GM18861 (cell line): ENCODE data around the gene C1QB.

Experiments
- ATAC-seq: cut with Tn5 transposase; IDR thresholded peaks from one replicate; pipeline ENCODE4 v1.9.1; 2021; ENCODE audit not compliant: unreplicated experiment

Gene C1QB

DNA sequence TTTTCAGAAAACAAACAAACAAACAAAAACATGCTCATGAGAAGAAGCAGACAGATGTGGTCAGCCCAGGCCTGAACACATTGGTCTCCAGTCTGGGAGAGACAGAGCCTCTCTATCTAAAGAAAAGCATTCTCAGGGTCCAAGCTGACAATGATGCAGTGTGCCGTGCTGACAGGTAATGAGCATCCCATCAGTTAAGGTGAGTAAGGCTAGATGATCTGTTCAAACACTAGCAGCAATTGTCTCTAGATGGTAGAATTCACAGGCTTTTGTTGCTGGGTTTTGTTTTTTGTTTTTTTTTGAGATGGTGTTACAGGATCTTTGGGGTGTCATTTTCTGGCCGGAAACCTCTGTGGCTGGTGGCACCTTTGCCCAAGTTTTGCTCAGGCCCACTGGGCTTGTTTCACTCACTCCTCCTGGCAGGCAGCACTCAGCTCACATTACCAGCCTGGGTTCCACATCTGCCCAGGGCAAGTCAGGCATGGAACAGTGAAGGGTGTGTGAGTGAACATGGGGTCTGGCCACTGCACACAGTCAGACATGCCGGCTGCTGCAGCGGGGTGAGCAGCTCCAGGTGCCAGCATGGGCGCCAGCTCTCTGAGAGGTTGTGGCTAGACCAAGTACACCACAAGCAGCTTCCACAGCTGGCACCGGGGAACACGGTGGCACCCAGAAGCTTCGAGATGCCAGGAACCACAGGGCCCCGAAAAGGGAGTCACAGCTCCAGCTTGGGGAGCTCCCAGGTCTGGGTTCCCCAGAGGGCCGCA, 19.2 kb upstream of the C1QB start:
- no peak for ATAC-seq

DNA sequence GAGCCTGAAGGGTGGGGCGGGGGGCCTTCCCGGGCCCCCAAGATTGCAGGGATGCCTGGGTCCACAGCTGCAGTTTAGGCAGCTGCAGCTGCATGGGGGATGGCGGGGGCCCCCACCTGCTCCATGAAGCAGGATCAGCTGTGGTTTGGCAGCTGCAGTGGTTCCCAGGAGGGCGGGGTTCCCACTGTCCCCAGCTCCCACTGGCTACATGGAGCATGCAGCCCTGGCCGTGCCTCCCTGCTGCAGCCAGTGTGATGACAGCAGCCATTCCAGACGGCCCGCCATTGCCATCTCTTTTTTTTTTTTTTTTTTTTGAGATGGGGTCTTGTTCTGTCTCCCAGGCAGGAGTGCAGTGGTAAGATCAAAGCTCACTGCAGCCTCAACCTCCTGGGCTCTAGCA, 17.6 kb upstream of the C1QB start:
- ATAC-seq, result no peak

DNA sequence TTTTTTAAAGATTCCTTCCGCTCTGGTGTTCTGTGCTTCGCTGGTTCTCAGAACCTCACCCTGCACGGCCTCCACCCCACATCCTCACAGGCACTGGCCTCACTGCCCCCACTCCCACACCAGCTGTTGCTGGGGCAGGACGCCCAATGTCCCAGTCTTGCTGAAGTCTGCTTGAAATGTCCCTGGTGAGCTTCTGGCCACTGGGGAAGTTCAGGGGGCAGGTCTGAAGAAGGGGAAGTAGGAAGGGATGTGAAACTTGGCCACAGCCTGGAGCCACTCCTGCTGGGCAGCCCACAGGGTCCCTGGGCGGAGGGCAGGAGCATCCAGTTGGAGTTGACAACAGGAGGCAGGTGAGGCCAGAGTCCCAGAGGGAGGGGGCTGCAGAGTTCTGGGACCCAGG, 16.7 kb upstream of the C1QB start, which contains the start of gene C1QA:
Gene C1QA, plus strand, starts transcription at position 276 of the 400 bp plus-strand sequence. CDS start 989 bp downstream, outside the sequence.
- no peak for ATAC-seq

DNA sequence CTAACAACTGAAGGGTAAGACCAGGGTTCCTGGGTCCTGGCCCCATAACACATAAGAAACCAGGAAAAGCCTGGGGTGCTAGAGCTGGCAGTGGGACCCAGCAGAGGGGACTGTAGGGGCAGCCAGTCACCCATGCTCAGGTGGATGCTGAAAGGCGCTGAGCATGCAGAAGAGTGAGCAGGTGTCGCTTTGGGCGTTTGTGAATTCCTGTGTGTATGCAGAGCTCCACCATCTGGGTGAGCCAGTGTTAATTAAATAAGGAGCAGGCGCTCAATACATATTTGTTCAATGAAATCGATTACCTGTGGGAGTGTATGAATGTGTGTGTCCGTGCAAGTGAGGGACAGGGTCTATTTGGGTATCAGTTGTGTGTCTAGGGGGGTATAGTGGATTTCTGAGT, 16.1 kb upstream of the C1QB start:
- ATAC-seq, result no peak

DNA sequence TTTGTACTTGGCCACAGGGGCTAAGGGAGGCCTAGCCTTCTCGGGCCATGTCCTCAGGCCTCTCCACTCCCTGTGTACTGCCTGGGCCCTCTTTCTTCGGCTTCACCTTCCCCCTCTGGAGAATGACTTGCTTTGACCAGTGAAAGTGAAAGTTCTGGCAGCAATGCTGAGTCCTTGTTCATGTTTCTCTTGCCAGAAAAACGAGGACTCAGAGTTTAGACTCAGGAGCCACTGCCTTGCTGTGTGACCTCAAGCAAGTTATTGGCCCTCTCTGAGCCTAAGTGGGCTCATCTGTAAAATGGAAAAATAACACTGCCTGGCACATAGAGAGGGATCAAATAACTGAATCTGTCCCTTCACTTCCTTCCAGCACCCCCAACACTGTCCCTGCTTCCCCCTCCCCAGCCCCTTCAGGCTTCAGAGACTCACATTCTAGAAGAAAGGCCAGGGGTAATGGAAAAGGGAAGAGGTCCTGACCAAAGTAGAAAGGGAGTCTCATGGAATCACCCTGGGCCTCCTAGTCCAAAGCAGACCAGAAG, 15.1 kb upstream of the C1QB start:
- no peak for ATAC-seq

DNA sequence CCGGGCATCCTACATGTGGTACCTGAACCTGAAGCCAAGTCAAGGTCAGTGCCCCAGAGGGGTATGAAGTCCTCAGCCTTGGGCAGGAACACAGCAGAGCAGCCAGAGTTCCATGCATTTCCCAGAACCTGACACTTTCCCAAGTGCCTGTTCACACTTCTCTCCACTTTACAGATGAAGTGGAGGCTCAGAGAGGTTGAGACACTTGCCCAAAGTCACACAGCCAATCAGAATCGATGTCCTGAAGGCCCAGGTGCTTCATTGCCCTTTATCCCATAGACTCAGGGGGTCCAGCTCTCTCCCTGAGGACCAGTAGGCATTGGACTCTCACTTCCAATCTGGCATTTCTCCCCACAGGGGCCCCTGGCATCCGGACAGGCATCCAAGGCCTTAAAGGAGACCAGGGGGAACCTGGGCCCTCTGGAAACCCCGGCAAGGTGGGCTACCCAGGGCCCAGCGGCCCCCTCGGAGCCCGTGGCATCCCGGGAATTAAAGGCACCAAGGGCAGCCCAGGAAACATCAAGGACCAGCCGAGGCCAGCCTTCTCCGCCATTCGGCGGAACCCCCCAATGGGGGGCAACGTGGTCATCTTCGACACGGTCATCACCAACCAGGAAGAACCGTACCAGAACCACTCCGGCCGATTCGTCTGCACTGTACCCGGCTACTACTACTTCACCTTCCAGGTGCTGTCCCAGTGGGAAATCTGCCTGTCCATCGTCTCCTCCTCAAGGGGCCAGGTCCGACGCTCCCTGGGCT, 14.4 kb upstream of the C1QB start:
- no peak for ATAC-seq

DNA sequence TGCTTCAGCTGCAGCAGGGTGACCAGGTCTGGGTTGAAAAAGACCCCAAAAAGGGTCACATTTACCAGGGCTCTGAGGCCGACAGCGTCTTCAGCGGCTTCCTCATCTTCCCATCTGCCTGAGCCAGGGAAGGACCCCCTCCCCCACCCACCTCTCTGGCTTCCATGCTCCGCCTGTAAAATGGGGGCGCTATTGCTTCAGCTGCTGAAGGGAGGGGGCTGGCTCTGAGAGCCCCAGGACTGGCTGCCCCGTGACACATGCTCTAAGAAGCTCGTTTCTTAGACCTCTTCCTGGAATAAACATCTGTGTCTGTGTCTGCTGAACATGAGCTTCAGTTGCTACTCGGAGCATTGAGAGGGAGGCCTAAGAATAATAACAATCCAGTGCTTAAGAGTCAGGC, 13.8 kb upstream of the C1QB start:
- ATAC-seq, result no peak

DNA sequence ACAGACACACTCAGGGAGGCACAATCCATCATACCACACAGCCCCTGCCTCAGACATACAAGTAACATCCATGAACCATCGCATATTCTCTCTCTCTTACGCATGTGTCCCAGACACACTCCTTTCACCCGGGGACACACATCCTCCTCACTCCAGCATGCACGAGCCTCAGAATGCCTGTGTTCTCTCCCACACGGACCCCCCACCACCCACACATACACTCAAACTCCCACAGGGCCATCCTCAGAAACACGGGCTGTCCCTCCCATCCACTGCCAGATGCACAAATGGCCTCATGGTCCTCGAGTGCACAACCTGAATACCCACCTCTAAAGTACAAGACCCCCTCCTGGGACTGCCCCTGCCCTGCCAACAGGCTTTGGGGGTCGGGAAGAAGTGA, 11.8 kb upstream of the C1QB start:
- no peak for ATAC-seq

DNA sequence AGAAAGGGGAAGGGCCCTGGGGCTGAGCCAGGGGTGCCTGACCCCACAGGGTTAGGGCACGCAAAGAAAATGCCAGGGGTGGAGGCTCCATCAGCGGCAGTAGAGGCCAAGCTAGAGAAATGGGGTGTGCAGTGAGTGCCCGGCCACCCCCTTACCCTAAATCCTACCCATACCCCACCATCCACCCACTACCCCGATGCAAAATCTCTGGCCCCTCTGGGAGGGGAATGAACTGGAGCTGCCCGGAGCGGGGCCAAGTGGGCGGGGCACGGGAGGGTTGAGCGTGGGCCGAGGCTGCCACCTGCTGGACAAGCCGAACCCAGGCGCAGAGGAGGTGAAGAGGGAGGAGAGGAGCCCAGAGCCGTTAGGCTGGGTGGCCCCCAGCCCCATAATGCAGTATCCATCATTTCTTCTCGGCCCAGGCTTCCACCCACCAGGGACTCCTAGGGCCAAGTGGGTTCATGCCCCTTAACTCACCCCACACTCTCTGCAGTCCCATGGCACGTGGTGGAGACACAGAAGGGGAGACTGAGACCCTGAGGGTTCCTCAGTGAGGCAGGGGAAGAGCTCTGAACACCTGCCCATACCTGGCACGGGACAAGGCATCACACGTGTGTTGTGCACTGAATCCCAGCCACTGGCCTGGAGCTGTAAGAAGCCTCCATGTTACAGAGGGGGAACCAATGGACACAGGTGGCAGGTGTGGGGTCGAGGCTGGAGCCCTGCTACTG, 11.0 kb upstream of the C1QB start:
- ATAC-seq, result no peak

DNA sequence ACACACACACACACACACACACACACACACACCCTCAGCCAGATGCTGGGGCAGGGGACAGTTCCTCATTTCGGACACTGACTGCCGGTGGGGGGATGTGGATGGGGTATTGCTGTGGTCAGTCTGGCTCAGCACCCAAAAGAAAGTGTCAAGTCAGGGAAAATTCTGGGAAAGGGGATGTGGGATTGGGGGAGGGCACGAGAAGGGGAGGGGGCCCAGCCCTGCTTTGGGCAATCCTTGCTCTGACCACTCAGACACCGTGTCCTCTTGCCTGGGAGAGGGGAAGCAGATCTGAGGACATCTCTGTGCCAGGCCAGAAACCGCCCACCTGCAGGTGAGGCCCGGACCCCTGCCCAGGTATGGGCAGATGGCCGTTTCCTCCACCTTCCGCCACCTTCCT, 9.7 kb upstream of the C1QB start, which contains the start of gene C1QC:
Gene C1QC, plus strand, starts transcription at position 253 of the 400 bp plus-strand sequence. CDS start 391 bp downstream, outside the sequence.
- no peak for ATAC-seq

DNA sequence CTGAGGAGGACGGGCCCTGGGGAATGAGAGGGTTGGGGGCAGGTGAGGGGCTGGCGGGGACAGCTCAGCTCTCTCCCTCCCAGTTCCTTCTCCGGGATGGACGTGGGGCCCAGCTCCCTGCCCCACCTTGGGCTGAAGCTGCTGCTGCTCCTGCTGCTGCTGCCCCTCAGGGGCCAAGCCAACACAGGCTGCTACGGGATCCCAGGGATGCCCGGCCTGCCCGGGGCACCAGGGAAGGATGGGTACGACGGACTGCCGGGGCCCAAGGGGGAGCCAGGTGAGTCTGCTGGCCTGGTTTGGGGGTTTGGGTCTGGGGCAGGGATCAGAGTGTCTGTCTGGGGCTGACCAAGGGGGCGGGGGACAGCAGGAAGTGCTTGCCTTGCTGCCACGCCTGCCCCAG, 9.1 kb upstream of the C1QB start:
- ATAC-seq, result no peak

DNA sequence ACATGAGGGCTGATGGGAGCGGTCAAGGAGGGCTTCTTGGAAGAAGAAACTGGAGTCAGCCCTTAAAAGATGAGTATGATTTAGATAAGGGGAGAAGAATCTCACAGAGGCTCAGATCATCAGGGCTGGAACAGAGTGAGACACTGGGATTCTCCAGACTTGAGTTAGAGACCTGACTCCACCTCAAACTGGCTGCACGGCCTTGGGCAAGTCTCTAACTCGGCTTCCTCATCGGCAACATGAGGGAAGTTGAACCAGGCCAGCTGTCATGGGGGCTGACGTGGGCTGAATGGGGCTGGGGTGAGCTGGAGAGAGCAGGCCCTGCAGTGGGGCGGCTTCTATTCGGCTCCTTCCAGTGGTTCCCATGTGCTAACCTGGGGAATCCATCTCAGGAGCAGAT, 7.1 kb upstream of the C1QB start:
- ATAC-seq, result no peak

DNA sequence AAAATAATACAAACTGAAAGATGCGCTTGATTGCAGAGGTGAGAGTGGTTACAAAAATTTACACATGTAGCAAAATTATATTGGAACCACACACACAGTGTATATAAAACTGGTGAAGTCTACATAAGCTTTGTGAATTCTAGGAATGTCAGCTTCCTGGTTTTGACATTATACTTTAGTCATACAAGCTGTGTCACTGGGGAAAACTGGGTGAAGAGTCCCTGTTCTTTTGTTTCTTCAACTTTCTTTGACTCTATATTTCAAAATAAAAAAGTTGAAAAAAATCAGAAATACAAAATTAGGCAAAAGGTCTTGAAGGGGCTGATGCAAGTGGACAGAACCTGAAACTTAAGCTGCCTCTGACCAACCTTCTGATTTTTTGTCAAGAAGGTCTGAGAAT, 6.7 kb upstream of the C1QB start:
- no peak for ATAC-seq

DNA sequence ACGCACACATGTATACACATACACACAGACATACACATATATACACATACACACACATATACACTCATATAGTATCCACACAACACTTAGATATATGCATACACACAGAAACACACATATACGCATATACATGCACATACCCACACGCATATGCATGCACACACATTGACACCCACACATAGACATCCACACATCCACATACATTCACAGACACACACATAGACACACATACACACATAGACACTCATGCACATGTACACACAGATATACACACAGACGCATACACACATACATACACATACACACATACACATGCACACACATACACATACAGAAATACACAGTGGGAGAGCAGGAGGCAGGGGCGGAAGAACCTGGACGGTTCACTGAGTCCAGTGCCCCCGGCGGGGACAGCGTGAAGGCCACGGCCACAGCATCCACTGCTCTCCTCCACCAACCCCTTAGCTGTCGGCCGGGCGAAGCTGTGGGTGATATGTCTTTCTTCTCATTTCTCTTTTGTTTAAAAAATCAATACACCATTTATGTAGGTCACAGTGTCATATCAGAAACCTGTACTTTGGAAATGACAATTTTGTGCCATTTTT, 2.8 kb upstream of the C1QB start:
- no peak for ATAC-seq

DNA sequence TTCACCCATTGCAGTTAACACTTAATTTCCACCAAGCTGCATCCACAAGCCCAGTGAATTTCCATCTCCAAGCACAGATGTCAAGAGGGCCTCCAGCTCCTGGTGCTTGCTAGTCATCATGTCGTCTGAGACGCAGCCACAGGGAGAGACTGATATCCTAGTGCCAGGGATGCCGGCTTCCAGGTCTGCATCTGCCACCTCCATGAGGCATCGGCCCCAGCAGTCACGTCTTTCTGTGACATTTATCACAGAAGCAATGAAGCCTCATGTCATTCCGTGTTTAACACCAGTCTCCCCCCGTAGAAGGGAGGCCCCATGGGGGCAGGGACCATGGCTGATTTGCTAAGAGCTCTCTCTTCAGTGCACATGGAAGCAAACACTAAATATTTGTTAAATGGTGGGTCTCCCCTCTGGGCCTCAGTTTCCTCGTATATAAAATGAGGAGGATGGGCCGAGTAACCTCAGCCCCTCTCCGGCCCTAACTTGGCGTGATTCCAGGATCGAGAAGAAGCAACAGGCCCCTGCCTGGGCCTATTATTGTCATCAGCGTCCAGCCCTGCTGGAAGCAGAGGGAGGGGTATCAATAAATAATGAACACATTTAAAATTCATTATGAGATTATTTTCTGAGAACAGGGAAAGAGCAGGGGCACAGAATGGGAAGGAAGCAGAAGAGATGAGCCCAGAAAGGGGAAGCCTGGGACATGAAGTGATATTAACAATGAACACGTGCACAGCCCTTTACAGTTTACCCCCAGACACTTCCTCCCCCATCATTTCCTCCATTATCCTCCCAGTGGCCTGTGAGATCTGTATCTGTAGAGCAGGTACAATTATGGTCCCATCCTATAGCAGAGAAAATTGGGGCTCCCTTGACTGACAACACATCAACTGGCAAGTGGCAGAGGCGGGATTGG, 837 bp upstream of the C1QB start:
- no peak for ATAC-seq

DNA sequence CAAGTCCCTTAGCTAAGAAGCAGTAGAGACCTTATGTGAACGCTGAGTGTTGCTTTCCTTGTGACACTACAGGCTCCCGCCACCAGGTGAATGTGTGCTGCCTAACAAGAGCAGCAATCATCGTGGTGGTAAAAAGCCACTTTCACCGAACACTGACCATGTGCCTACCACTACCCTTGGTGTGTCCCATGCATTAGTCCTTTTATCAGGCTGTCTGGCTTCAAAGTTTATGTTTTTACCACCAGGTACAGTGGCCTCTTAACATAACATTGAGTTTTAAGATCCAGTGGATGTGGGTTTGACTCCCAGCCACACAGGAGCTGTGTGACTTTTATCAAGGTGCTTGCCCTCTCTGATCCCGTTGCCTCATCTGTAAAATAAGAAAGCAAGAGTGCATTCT, 1.7 kb downstream of the C1QB start:
- ATAC-seq, result no peak

DNA sequence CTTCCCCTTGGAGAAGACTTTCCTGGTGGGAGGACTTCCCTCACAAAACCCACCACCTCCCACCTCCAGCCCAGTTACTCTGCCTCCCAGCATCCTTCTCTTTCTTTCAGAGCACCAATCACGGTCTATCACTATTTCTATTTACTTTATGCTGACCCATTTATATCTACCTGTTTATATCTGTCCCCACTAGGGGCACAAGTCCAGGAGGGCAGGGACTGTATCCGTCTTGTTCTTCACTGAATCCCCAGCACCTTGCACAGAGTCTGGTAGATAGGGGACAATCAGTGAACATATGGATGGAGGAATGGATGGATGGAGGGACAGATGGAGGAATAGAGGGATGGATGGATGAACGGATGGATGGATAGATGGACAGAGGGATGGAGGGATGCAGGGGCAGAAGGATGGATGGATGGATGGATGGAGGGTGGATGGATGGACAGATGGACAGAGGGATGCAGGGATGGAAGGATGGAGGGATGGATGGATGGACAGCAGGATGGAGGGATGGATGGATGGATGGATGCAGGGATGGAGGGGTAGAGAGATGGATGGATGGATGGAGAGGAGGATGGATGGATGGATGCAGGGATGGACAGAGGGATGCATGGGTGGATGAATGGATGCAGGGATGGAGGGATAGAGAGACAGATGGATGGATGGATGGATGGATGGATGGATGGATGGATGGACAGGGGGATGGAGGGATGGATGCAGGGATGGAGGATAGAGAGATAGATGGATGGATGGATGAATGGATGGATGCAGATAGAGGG, 5.5 kb downstream of the C1QB start:
- no peak for ATAC-seq

DNA sequence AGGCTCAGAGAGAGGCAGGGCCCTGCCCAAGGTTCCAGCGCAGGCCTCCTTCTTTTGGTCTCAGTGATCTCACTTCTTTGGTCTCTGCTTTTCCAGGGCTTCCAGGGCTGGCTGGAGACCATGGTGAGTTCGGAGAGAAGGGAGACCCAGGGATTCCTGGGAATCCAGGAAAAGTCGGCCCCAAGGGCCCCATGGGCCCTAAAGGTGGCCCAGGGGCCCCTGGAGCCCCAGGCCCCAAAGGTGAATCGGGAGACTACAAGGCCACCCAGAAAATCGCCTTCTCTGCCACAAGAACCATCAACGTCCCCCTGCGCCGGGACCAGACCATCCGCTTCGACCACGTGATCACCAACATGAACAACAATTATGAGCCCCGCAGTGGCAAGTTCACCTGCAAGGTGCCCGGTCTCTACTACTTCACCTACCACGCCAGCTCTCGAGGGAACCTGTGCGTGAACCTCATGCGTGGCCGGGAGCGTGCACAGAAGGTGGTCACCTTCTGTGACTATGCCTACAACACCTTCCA, 7.7 kb downstream of the C1QB start:
- no peak for ATAC-seq

DNA sequence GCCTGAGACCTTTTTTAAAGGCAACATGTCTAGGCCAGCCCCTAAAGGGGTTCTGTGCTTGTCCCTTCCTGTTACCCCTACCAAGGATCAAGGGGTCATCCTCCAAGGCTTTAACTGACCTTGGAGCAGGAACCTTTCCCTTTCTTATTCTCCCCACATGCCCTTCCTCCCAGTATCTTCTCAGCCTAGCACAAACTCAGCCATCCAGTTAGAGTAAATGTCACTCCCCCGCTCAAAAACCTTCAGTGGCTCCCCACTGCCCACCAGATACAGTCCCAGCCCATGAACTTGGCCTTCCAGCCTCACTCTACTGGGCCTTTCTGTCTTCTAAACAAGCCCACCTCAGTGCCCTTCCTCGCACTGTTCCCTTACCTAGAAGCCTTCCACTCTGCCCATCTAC, 8.8 kb downstream of the C1QB start:
- ATAC-seq, result no peak
